Epithelial cell of prostate (primary cell): ENCODE data around the gene ST6GALNAC3.
"Not testable (repeated sequence)": the region's sequence is repeated elsewhere in the genome, so short reads cannot be mapped to it uniquely, and the experiment has no call there.

Experiments
- DNase-seq: peaks from one replicate; pipeline ENCODE4 v3.0.0-alpha.2; 2011; ENCODE audit warnings: low read depth, low spot score
- H3K27ac ChIP-seq: fragments of 450-650 bp; 2 replicates; pipeline ENCODE4 v1.5.1; 2017; ENCODE audit warnings: mild to moderate bottlenecking

The ST6GALNAC3 gene

DNA sequence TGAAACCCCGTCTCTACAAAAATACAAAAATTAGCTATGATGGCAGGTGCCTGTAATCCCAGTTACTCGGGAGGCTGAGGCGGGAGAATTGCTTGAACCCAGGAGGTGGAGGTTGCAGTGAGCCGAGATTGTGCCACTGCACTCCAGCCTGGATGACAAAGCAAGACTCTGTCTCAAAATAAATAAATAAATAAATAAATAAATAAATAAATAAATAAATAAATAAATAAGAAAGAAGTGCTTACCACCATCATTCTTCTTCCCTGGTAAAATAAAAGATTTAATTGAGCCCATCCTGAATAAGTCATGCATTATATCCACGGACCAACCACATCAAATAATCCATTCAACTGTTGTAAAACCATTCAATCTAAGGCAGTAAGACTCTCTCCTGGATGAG, 578.3 kb downstream of the ST6GALNAC3 start:
- DNase-seq, H3K27ac ChIP-seq: not testable (repeated sequence)

DNA sequence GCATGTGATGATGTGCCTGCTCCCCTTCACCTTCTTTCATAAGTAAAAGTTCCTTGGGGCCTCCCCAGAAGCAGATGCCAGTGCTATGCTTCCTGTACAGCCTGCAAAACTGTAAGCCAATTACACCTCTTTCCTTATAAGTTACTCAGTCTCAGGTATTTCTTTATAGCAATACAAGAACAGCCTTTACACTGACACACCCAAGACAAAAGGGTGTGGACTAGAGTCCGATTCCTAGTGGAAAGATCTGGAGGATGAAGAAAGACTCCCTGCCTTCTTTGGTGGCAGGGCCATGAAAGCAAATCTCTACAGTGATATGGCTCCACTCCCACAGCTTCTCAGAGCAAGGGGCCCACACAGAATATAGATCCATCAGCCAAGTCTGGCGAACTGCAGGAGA, 583.1 kb downstream of the ST6GALNAC3 start:
- H3K27ac ChIP-seq, result no peak overlapping the region
- no peak for DNase-seq

DNA sequence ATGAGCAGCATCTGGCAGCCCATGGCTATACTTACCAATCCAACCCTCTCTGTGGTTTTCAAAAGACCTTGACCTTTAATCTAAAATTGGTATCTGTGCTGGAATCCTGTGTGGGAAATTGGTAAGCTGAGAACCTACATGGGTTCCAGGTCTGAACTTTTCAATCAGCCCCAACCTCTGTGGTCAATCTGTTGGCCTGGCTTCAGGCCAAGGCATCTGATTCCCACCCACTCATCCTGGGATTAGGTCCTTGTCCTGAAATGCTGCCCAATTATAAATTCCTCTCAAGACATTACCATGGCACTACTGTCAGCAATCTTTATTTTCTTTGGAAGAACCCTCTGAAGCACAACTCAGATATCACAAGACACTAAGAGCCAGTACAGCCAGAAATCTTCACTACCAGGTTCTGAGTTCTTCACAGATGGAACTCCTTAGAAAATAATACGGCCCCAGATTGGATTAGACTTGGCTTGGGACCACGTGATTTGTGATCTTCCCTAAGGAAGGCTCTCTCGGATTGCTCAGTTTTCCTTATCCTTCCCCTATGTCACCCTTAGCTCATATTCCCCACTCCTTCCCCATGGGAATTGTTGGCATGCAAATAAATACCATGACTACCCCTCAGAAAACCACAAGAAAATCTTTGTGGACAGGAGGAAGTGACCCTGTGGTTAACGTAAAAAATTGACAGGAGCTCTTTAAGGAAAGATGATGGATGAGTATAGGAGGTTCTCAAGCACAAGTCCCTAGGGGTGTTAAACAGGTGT, 584.8 kb downstream of the ST6GALNAC3 start:
- no peak for DNase-seq

DNA sequence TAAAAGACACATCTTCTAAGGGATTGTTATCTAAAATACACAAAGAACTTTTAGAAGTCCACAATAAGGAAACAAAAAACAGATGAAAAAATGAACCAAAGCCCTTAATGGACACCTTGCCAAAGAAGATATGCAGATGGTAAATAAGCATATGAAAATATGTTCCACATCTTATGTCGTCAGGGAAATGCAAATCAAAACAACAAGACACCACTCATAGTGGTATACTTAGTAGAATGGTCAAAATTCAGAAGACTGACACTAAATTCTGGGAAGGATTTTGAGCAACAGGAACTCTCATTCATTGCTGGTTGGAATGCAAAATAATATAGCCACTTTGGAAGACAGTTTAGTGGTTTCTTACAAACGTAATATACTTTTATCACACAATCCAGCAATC, 587.0 kb downstream of the ST6GALNAC3 start:
- H3K27ac ChIP-seq, result no peak overlapping the region
- DNase-seq, result no peak

More for the DNA sequence above, 584.8 kb downstream of the ST6GALNAC3 start:
- no peak overlapping the region for H3K27ac ChIP-seq

DNA sequence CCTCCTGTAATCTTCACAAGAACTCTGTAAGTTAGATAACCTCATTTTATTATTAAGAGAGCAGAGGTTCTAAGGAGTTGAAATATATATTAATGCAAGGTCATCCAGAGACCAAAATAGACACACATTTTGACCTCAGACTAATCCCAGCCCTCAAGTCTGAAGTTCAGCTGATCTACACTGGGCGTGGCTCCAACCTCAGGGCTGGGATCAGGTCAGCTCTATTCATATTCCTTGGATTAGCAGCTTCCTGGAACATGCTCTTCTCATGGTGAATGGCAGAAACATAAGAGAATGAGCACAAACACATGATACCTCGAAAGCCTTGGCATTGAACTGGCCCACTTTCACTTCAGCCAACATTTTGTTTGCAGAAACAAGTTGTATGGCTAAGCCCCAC, 592.0 kb downstream of the ST6GALNAC3 start:
- no peak overlapping the region for H3K27ac ChIP-seq
- no peak for DNase-seq

DNA sequence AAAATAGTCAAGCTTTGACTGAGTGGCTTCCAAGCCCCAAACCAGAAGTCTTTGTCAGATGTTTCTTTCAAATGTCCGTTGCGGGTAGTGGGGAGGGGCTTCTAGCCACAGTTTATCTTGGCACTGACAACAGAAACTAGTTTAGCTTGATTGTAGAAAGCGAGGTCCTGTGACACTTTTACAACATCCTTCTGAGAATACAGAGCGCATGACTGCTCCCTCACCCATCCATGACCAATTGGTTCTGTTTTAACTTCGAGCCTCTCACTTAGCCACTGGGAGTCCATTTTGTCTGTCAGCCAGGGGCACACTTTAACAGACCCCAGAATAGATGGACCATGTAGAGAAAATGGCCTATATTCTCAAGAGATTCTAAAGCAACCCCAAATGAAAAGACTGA, 593.5 kb downstream of the ST6GALNAC3 start:
- no peak overlapping the region for H3K27ac ChIP-seq
- DNase-seq, result no peak

DNA sequence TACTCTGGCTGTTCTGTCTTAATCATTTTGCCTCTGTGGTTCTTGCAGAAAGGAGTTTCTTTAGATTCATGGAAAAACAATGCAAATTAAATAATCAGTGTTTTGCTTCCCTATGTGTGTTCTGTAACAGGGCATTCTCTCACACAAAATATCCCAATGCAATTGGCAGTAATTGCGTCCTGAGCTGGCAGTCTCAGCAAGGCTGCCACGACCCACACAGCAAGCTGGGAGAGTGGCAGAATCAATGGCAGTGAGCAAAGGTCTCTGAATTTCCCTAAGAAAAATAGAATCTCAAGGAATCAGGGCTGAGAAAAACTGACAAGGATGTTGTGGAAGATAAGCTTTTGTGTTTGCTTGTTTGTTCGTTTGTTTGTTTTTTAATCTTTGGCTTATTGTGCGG, 594.6 kb downstream of the ST6GALNAC3 start:
- DNase-seq, result no peak
- H3K27ac ChIP-seq, result no peak overlapping the region

DNA sequence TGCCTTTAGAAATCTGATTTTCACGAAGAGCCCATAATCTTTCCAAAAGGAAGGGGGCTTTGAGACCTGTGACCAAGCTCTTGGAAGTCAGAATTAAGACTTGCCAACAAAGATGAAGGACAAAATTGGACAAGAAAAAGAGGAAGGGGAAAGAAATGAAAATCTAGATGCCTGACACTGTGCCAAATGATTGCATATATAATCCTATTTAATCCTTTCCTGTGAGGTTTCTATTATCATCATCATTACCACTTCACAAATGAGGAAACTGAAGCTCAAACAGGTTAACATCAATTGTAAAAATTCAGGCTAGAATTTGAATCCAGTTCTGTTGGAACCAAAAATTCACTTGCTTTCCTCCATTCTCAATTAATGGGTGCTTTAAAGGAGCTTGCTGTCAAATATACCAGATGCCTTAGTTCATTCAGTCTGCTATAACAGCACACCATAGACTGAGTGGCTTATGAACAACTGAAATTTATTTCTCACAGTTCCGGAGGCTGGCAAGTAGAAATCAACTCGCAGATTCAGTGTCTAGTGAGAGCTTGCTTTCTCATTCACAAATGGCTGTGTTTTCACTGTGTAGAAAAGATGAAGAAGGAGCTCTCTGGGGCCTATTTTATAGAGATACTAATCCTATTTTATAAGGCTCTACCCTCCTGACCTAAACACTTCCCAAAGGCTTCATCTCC, 595.2 kb downstream of the ST6GALNAC3 start:
- H3K27ac ChIP-seq, result no peak overlapping the region

DNA sequence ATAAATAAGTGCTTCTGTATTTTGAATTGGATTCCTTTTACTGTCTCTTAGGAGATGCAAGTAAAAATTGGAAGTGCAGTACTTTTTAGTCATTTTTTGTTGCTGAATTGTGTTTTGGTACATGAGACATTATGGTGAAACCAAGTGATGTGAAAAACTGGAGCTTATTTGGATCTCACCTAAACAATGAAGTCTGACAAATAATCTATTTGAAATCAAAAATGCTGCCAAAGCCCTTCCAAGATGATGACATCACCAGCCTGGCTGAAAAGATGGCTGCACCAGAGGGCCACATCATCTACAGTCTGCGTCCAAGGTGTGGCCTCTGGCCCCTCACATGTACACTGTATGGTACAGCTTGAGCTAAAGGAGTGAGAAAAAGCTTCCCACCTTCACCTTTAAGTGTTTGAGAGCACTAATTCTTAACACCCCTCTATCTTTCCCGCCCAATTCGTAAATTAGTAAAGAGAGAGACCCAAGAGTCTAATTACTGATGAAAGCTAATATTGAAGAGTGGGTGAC, 600.2 kb downstream of the ST6GALNAC3 start:
- H3K27ac ChIP-seq, result no peak overlapping the region
- DNase-seq, result no peak

More for the DNA sequence above, 595.2 kb downstream of the ST6GALNAC3 start:
- DNase-seq, result no peak

DNA sequence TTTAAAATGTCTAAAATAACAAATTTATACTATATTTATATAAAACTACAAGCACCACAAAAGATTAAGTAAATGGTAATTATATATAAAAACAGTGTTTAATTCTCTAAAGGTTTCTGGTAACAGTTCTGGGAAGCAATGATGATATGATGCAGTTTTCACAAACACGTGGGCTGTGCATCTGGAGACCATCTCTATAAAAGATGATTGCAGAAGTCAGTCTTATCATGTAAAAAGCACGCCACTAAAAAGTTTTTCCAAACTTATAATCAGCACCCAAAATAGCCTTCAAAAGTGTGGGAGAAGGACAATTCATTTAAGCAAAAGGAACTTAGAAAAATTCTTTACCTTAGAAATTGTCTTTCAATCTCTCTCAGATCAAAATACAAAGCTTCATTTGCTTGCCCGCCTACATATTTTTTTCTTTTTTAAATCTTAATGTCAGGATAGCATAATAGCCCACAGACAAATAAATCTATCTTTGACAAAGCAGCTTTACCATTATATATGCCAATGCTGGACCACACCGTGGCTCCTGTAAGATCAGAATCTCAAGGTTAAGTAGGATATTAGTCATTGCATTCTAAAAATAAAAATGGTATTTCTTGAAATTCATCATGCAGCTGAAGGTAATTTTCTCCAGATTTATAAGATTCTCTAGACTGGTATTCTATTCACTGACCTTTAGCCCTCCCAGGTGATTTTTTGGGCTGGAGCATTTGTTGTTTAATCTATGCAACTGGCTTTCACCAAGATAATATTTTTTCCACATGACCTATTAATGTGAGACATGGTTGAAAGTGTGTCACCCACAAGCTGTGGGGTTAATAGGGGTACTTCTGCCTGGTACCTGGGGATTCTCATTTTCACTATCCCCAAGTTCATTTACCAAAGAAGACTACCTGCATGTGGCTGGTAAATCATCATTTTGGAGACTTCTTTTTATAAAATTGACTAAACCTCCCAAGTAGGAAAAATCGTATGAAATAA, 603.2 kb downstream of the ST6GALNAC3 start:
- no peak for DNase-seq
- H3K27ac ChIP-seq, result no peak overlapping the region

DNA sequence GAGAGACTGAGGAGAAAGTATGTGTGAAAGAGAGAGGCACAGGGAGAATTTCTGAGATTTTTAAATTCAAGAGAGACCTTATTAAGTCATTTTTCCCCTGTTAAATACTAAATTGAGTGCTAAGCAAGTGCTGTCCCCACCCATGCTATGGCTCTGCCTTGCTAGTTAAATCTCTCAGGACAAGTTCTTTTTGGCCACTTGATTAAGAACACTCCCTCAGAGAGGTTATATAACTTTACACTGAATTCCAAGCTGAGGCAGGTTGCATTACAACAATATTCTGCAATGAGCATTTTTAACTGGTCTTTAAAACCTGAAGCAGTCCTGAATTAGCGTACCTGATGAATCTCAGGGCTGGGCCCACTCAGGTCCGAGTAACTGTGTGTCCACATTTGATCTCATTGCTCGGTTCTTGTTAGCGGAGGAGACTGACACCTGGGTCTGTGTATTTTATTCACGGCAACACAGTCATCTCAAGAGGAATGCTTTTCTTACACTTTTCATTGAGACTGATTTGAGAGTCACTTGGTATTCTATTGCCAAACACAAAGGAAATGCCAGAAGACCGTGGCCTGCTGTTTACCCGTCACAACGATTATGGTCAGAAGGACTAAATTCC, 605.1 kb downstream of the ST6GALNAC3 start:
- no peak overlapping the region for H3K27ac ChIP-seq
- DNase-seq, result no peak

DNA sequence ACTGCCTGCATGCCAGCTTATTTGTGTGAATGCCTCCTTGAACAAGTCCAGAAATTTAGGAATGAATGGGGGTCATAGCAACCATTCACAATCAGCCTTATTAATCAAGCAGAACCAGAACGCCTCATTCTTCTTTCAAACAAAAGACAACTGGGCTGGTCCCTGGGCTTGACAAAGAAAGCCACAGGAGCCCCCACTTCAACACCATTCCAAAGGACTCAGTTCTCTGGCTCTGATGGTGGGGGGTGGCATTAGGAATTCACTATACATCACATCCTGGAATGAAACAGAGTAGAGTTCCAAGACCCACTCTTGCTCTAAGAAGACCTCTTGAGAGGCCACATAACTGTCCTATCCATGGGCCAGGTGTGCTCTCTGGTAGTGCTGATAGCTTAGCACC, 606.1 kb downstream of the ST6GALNAC3 start:
- no peak overlapping the region for H3K27ac ChIP-seq

DNA sequence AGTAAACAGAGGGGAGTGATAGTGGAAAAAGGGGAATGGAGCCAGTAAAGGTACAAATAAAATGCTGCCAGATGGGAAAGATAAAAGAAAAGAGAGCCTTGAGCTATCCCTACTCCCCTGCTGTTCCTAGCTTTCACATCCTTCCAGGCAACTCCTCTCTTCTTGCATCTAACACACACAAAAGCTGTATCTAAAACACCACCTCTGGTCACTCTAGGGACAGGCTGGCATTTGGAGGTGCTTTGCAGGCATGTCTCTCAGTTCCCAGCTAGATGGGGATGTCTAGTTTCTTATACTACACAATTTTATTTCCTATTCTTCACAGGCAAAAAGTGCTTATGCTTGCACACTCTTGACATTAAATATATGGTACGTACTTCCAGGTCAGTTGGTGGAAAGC, 607.6 kb downstream of the ST6GALNAC3 start:
- no peak overlapping the region for H3K27ac ChIP-seq
- no peak for DNase-seq

More for the DNA sequence above, 606.1 kb downstream of the ST6GALNAC3 start:
- DNase-seq, result no peak
